GM19395 (cell line): ENCODE measurements around the gene PTPN18.

Experiments used
- ATAC-seq: cut with Tn5 transposase; IDR thresholded peaks from one replicate; pipeline ENCODE4 v1.9.1; 2021; ENCODE audit warnings: mild to moderate bottlenecking, moderate library complexity; ENCODE audit not compliant: unreplicated experiment

The PTPN18 gene

DNA sequence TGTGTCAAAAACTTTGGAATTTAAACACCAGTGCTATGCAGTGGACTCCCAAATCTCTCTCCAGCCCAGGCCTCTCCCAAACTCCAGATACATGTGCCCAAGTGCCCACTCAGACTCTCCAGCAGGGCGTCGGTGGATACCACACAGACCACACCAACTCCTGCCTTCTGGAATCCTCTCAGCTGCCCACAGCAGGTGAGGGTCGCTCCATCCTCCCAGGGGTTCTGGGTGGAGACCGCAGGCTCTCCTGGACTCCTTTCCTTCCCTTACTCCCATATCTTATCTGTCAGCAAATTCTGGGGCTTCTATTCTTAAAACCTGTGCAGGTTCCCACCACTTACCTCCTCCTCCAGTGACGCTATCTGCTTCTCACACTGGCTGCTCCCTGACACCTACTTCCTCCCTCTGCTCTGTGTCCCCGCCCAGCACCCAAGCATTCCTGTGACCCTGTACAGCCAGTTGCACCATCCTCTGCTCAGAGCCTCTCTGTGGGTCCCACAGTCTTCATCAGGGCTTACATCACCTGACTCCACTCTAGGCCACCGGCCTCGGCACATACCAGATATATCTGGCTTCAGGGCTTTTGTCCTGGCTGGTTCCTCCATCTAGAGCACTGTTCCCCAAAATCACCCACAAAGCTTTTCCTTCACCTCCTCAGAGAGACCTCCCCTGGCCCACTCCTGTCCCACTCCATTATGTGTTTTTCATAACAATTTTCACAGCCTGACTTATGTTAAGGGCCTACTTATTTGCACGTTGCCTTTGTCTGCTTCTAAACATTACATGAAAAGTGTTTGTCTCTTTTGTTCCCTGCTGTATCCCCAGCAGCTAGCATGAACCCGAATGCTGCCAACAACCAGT, 15.7 kb upstream of the PTPN18 start:
- ATAC-seq, result no peak

DNA sequence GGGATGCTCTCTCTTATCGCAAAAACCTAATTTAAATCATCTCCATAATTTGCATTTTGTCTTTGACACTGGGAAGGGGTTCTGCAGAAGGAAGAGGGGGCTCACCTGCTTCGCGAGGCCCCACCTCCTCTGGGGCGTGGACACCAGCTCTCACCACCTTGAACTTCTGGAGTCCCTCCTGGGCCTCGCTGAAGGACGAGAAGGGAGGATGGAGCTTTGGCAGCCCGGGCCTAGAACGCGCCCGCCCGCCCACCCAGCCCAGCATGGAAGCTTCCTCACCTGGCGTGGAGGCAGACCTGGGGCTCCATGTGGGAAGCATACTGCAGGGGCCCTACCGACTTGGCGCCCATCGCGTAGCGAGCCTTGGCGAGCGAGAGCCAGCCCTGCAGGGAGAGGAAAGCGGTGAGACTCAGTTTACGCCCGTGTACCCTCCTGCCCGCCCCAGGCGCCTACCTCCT, 14.3 kb upstream of the PTPN18 start:
- ATAC-seq, result peak; percentile 3

DNA sequence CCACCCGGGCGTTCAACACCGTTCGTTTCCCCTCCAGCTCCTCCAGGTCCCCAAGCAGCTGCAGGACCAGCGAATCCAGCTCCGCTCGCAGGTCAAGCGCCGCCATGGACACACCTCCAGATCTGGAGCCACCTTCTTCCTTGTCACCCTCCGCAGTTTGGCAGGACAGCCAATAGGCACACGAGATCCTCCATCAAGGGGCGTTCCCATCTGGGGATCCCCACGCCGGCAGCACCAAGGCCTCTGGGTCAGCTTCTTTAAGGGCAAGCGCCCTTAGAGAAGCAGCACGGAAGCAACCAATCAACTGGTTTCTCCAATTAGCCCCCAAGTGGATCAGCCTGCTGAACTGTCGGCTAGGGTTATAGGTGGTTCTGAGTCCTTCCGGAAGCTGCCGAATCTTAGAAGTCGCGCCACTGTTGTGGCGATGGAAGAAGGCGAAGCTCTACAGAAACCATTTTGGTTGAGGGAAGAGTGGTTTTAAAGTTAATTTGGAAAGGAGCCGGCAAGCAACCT, 13.8 kb upstream of the PTPN18 start:
- ATAC-seq, result peak; percentile 81

DNA sequence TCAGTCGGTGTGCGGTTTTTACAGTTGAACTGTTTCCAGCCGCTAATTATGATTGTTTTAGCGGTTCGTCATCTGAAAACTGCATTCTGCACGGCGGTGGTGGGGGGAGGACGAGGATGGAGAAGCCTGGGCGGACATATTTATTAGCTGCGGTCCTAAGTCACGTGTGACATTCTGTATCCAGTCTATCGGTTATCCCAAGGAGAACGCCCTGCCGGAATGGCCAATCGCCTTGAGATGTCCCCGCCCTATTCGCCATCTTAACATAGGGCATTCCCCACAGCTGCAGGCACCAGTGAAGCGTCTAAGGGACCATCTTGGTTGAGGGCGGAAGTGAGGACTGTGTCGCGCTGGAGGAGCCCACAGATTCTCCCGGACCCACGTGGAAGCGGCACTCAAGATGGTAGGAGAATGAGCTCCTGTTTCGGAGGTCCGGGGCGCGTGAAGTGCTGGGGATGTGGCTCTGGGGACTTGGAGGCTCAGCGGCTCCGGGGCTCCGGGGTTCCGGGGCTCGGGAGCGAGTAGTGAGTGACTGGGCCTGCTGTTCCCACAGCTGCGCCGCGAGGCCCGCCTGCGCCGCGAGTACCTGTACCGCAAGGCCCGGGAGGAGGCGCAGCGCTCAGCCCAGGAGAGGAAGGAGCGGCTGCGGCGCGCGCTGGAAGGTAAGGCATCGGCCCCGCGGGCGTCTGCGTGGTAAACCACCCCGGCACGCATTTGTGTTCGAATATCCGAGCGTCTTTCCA, 13.2 kb upstream of the PTPN18 start, which contains the start of gene IMP4:
Gene IMP4 (plus strand): TSS at position 365 of the 743 bp plus-strand sequence. CDS start 36 bp downstream, at position 401.
- ATAC-seq, result peak; percentile 88

GRCh38 chr2:130344578-130344977, 11.3 kb upstream of the PTPN18 start:
- ATAC-seq, result no peak

- ATAC-seq, result no peak
Measured at GRCh38 chr2:130345091-130345490, 10.8 kb upstream of the PTPN18 start.

DNA sequence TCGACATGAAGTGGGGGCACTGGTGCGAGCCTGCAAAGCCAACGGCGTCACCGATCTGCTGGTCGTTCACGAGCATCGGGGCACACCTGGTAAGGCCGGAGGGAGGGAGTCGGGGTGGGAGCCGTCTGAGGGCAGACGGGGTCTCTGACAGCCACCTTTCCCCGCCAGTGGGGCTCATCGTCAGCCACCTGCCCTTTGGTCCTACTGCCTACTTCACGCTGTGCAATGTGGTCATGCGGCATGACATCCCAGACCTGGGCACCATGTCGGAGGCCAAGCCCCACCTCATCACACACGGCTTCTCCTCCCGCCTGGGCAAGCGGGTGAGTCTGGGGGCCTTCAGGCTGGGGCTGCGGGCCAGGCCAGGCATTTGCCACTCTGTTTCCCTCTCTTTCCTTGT, 10.2 kb upstream of the PTPN18 start:
- no peak for ATAC-seq

GRCh38 chr2:130346041-130346740, 9.7 kb upstream of the PTPN18 start:
- no peak for ATAC-seq

- ATAC-seq, result no peak
Measured at GRCh38 chr2:130346741-130347066, 9.2 kb upstream of the PTPN18 start.

DNA sequence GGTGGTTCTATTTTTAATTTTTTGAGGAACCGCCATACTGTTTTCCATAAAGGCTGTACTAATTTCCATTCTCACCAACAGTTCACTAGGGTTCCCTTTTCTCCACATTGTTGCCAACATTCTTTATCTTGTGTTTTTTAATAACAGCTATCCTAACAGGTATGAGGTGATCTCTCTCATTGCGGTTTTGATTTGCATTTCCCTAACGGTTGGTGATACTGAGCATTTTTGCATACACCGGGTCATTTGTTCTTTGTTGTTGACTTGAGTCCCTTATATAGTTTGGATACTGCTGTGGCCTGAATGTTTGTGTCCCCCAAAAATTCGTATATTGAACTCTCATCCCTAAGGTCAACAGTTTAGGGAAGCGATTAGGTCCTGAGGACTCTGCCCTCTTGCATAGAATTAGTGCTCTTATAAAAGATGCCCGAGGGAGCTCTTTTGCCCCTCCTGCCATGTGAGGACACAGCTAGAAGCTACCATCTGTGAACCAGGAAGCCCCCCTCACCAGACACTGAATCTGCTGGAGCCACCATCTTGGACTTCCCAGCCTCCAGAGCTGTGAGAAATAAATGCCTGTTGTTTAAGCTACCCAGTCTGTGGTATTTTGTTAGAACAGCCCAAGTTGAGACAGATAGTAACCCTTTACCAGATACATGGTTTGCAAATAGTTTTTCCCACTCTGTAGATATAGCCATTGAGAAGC, 8.5 kb upstream of the PTPN18 start:
- ATAC-seq, result no peak

GRCh38 chr2:130349174-130349573, 6.7 kb upstream of the PTPN18 start:
- ATAC-seq, result no peak

DNA sequence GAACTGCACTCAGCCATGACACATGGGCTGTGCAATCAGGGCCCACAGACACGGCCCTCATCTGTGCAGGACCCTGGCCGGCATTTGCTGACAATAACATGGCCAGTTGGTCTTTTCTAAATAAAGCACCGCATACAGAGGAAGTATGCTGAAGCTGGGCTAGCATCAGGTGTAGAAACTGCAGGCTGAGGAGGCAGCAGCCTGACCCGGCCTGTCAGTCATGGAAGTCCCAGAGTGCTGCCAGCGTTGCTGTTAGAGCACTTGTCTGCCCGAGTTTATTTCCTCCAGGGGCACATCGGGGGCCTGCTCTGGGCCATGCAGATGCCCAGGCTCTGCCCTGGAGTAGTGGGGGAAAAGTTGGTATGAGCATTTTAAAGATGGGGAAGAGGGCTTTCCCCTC, 4.1 kb upstream of the PTPN18 start:
- no peak for ATAC-seq

- no peak for ATAC-seq
Measured at GRCh38 chr2:130352237-130352636, 3.6 kb upstream of the PTPN18 start.

GRCh38 chr2:130353291-130354138, 2.3 kb upstream of the PTPN18 start:
- no peak for ATAC-seq

DNA sequence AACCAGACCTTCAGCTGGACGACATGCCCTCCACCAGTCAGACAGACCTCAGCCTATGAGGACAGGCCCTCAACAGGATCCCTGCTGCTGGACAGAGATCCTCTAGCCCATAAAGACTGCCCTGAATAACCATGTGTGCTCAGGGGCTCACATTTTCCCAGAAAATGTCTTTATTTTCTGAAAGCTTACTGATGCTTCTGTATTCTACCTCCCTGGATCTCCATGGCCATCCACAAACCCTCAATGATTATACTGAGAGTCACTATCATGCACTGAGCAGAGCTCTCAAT, 1.8 kb upstream of the PTPN18 start:
- no peak for ATAC-seq

GRCh38 chr2:130355172-130355577, 681 bp upstream of the PTPN18 start:
- no peak for ATAC-seq

DNA sequence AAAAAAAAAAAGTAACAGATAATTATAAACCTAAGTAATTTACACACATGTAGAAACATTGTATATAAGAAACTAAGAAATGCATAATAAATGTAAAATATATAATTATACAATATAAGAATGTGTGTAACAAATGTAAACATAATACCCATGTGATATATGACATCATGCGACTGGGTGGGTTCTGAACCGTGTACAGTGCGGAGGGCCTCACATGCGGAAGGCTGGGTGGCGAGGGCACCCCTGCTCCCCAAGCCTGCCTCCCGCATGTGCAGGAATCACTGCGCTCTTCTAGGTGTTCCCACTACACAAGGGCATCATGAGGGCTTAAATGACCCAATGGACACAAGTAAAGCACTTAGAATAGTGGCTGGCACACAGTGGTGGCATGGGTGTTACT, 2.0 kb downstream of the PTPN18 start:
- no peak for ATAC-seq

DNA sequence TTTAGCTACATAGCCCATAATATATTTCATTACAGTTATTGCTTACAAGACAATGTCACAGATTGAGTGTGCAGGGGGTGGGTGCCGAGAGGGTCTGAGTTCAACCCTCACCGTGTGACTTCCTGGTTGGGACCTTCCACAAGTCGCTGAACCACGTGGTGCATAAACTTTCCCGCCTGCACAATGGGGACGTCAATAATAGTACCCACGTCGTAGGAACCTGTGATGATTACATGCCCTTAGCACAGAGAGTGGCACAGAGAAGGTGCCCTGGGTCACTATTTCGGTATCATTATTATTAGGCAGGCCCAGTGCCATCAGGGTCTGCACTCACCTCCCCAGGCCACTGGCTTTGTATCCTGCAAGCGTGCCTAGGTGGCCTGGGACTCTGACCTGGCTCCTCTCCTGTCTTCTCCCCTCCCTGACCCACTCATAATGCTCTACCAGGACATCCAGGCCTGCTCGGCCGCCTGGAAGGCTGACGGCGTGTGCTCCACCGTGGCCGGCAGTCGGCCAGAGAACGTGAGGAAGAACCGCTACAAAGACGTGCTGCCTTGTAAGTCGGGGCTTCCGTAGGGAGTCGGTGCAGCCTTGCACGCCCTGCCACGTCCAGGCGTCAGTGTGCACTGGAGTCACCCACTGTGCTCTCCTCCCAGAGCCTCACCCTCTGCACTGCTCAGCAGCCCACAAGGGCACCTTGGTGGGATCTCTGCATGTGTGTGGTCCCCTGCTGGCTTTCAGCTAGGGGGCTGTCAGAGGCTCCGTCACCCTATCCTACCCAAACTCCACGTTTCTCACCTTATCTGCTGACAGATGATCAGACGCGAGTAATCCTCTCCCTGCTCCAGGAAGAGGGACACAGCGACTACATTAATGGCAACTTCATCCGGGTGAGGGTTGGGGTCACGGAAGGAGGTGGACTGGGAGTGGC, 2.8 kb downstream of the PTPN18 start:
- no peak for ATAC-seq

- ATAC-seq, result no peak
Measured at GRCh38 chr2:130359466-130359865, 3.6 kb downstream of the PTPN18 start.
